ENCODE measurements around the gene GART.

- TF ChIP-seq POLR2A (IDR thresholded peaks at IDR 0.05) (no peak), POLR2AphosphoS5 (IDR thresholded peaks at IDR 0.05) (no peak), EP300 (IDR thresholded peaks at IDR 0.05; ENCODE audit: low read depth) (no peak)
Observed at GRCh38 chr21:33566514-33566913, 24.6 kb upstream of the GART start.

All from transverse colon (tissue), 3 donors.